H9 (cell line): ENCODE data around the gene CSNK1A1. TPM values are rescaled to one million over a fixed set of nuclear protein-coding genes. Genes with fewer than 3 reads are reported as not detected.

Source experiments
- DNase-seq: peaks from one replicate; pipeline ENCODE4 v3.0.0-alpha.2; 2017
- H2AFZ ChIP-seq: one replicate; pipeline ENCODE4 v1.6.1; 2013; ENCODE audit warnings: mild to moderate bottlenecking, low read length, control low read depth, moderate library complexity
- H2AK5ac ChIP-seq: 2 replicates; pipeline ENCODE4 v1.6.1; 2013; ENCODE audit warnings: low read length, control low read depth, mixed read lengths; ENCODE audit not compliant: insufficient read length
- H2BK120ac ChIP-seq: one replicate; pipeline ENCODE4 v1.6.1; 2013; ENCODE audit warnings: low read depth, mild to moderate bottlenecking, low read length, control low read depth, inconsistent platforms; ENCODE audit not compliant: poor library complexity, severe bottlenecking
- H2BK12ac ChIP-seq: 2 replicates; pipeline ENCODE4 v1.6.1; 2013; ENCODE audit warnings: low read length, control low read depth, mixed read lengths, low read depth; ENCODE audit not compliant: insufficient read length
- H2BK15ac ChIP-seq: 2 replicates; pipeline ENCODE4 v1.6.1; 2013; ENCODE audit warnings: low read depth, low read length, control low read depth
- H2BK20ac ChIP-seq: one replicate; pipeline ENCODE4 v1.6.1; 2013; ENCODE audit warnings: low read depth, mild to moderate bottlenecking, low read length, control low read depth, inconsistent platforms; ENCODE audit not compliant: poor library complexity, severe bottlenecking
- H2BK5ac ChIP-seq: 2 replicates; pipeline ENCODE4 v1.6.1; 2013; ENCODE audit warnings: low read length, control low read depth, mixed read lengths; ENCODE audit not compliant: insufficient read length
- H3K14ac ChIP-seq: 2 replicates; pipeline ENCODE4 v1.6.1; 2013; ENCODE audit warnings: low read length, control low read depth; ENCODE audit not compliant: insufficient read depth
- H3K18ac ChIP-seq: 2 replicates; pipeline ENCODE4 v1.6.1; 2013; ENCODE audit warnings: low read depth, mild to moderate bottlenecking, mixed read lengths, low read length, control low read depth; ENCODE audit not compliant: insufficient read length
- H3K23ac ChIP-seq: 2 replicates; pipeline ENCODE4 v1.6.1; 2013; ENCODE audit warnings: low read length, control low read depth, mixed read lengths, low read depth; ENCODE audit not compliant: insufficient read length
- H3K23me2 ChIP-seq: 2 replicates; pipeline ENCODE4 v1.6.1; 2013; ENCODE audit warnings: low read depth, mild to moderate bottlenecking, mixed read lengths, low read length, control low read depth; ENCODE audit not compliant: insufficient read length, poor library complexity, severe bottlenecking
- H3K27ac ChIP-seq: 2 replicates; pipeline ENCODE4 v1.5.1; 2013; ENCODE audit warnings: low read length, control low read depth, mixed read lengths, low read depth; ENCODE audit not compliant: insufficient read length
- H3K27me3 ChIP-seq: 2 replicates; pipeline ENCODE4 v1.6.1; 2013; ENCODE audit warnings: low read length, control low read depth, inconsistent platforms; ENCODE audit not compliant: insufficient read depth
- H3K4ac ChIP-seq: 2 replicates; pipeline ENCODE4 v1.6.1; 2013; ENCODE audit warnings: low read depth, mild to moderate bottlenecking, control low read depth, inconsistent platforms, low read length, moderate library complexity
- H3K4me1 ChIP-seq: 2 replicates; pipeline ENCODE4 v1.6.1; 2013; ENCODE audit warnings: low read length, control low read depth, inconsistent platforms; ENCODE audit not compliant: insufficient read depth
- H3K4me2 ChIP-seq: 2 replicates; pipeline ENCODE4 v1.6.1; 2013; ENCODE audit warnings: low read length, control low read depth, mixed read lengths; ENCODE audit not compliant: insufficient read length, insufficient read depth
- H3K56ac ChIP-seq: 2 replicates; pipeline ENCODE4 v1.6.1; 2013; ENCODE audit warnings: low read depth, mild to moderate bottlenecking, mixed read lengths, low read length, control low read depth; ENCODE audit not compliant: insufficient read length
- H3K79me1 ChIP-seq: 2 replicates; pipeline ENCODE4 v1.6.1; 2013; ENCODE audit warnings: low read depth, mild to moderate bottlenecking, moderate library complexity, low read length, control low read depth, inconsistent platforms; ENCODE audit not compliant: insufficient read depth, poor library complexity, severe bottlenecking
- H3K79me2 ChIP-seq: 2 replicates; pipeline ENCODE4 v1.6.1; 2013; ENCODE audit warnings: low read length, control low read depth, inconsistent platforms; ENCODE audit not compliant: insufficient read depth
- H3K9ac ChIP-seq: 2 replicates; pipeline ENCODE4 v1.6.1; 2013; ENCODE audit warnings: low read length, control low read depth, mixed read lengths; ENCODE audit not compliant: insufficient read length; ENCODE audit errors: extremely low read depth
- H3K9me3 ChIP-seq: one replicate; pipeline ENCODE4 v1.6.1; 2013; ENCODE audit warnings: low read depth, low read length, inconsistent platforms; ENCODE audit not compliant: control insufficient read depth
- H3T11ph ChIP-seq: one replicate; pipeline ENCODE4 v1.6.1; 2013; ENCODE audit warnings: mild to moderate bottlenecking, low read length, control low read depth, inconsistent platforms
- H4K20me1 ChIP-seq: one replicate; pipeline ENCODE4 v1.6.1; 2013; ENCODE audit not compliant: control insufficient read depth, insufficient read length, insufficient read depth
- H4K5ac ChIP-seq: 2 replicates; pipeline ENCODE4 v1.6.1; 2013; ENCODE audit warnings: low read depth, mild to moderate bottlenecking, mixed read lengths, low read length, control low read depth; ENCODE audit not compliant: insufficient read length
- H4K8ac ChIP-seq: replicated peaks from 2 replicates; pipeline ENCODE4 v1.6.1; 2013; ENCODE audit warnings: low read length, control low read depth, mixed read lengths, low read depth; ENCODE audit not compliant: insufficient read length
- H4K91ac ChIP-seq: 2 replicates; pipeline ENCODE4 v1.6.1; 2013; ENCODE audit warnings: low read depth, mild to moderate bottlenecking, moderate library complexity, mixed read lengths, low read length, control low read depth; ENCODE audit not compliant: insufficient read length
- H3K27ac Mint-ChIP-seq, 3 experiments: 2 replicates in 2 of 3; 3 replicates in 1 of 3; pipeline ENCODE4 v1.8.0; 2020 to 2021; ENCODE audit warnings: mixed read lengths in 3 of 3, mild to moderate bottlenecking in 1 of 3, moderate library complexity in 1 of 3
- H3K27me3 Mint-ChIP-seq: 2 replicates; pipeline ENCODE4 v1.8.0; 2021; ENCODE audit warnings: low read depth, mild to moderate bottlenecking, moderate library complexity, mixed read lengths
- H3K36me3 Mint-ChIP-seq, 3 experiments: 2 replicates in 2 of 3; 3 replicates in 1 of 3; pipeline ENCODE4 v1.8.0; 2020 to 2021; ENCODE audit warnings: low read depth in 3 of 3, mixed read lengths in 3 of 3; ENCODE audit not compliant: insufficient read depth in 1 of 3
- H3K4me1 Mint-ChIP-seq, 2 experiments: 2 replicates each; pipeline ENCODE4 v1.8.0; 2020; ENCODE audit warnings: mixed read lengths in 2 of 2
- H3K4me3 Mint-ChIP-seq, 2 experiments: 2 replicates in 1 of 2; 3 replicates in 1 of 2; pipeline ENCODE4 v1.8.0; 2020 to 2021; ENCODE audit warnings: mild to moderate bottlenecking in 2 of 2, mixed read lengths in 2 of 2, moderate library complexity in 1 of 2
- H3K9me3 Mint-ChIP-seq, 2 experiments: 2 replicates in 1 of 2; 3 replicates in 1 of 2; pipeline ENCODE4 v1.8.0; 2020; ENCODE audit warnings: mild to moderate bottlenecking in 2 of 2, mixed read lengths in 2 of 2, moderate library complexity in 1 of 2
- WGBS: extraction: QIAGEN DNeasy Blood & Tissue Kit; methylation state at CpG from one replicate; pipeline ENCODE4 v1.1.7; 2013; ENCODE audit warnings: missing lambda C conversion rate, low lambda C conversion rate, mixed read lengths; ENCODE audit not compliant: insufficient read length; ENCODE audit errors: extremely low coverage; 5-methylcytosine and 5-hydroxymethylcytosine counted together
- total RNA-seq: library from RNA; stranded (reverse); gene quantifications from 2 replicates; pipeline ENCODE4 v1.2.1, GENCODE V29; 2021
- TF ChIP-seq, protein P1 (sequence below): fragments of 200-600 bp; sonication (generic); conservative IDR thresholded peaks from 3 replicates; pipeline ENCODE4 v1.8.0; 2021; ENCODE audit warnings: antibody characterized with exemption, mild to moderate bottlenecking

CSNK1A1 gene
- total RNA-seq, 1 experiment from 2014 or later, result 310 TPM

GRCh38 chr5:149470942-149471341 lies 80.3 kb downstream of the CSNK1A1 start:
- WGBS, result no CpG with 5 or more reads among the region's 6 CpGs
- no peaks in the 10 kb centered on the region for H3K27me3 Mint-ChIP-seq

More at GRCh38 chr5:149470942-149471341, 80.3 kb downstream of the CSNK1A1 start:
- Histone ChIP-seq H2AK5ac (no peak overlapping the region), H4K5ac (no peak overlapping the region), H3K27me3 (no peaks in the 10 kb centered on the region), H3K4me1 (no peaks in the 10 kb centered on the region), H2BK120ac (no peak overlapping the region), H3K79me2 (no peaks in the 10 kb centered on the region), H3K9me3 (no peaks in the 10 kb centered on the region), H2BK5ac (no peak overlapping the region), H3K56ac (no peak overlapping the region), H2BK20ac (no peak overlapping the region), H2AFZ (no peak overlapping the region), H3K23ac (no peak overlapping the region), H3K27ac (no peak overlapping the region), H2BK12ac (no peak overlapping the region), H4K8ac (no peak overlapping the region), H3K4ac (no peak overlapping the region), H3K9ac (no peak overlapping the region), H3K18ac (no peak overlapping the region), H3K14ac (no peak overlapping the region), H3K23me2 (no peaks in the 10 kb centered on the region), H3K79me1 (no peaks in the 10 kb centered on the region), H4K20me1 (no peaks in the 10 kb centered on the region), H2BK15ac (no peak overlapping the region), H3K4me2 (no peak overlapping the region), H3T11ph (no peak overlapping the region), H4K91ac (no peak overlapping the region)
- no peak for DNase-seq
- Mint-ChIP-seq H3K36me3 (no peaks in the 10 kb centered on the region), H3K4me3 (no peak overlapping the region), H3K27ac (peak overlapping the region in 1 of 3 experiments; percentile 66; a peak in 1 of 7 replicates), H3K4me1 (peaks cover 12 to 17% of the 10 kb centered on the region in 2 experiments), H3K9me3 (no peaks in the 10 kb centered on the region)
- TF ChIP-seq, protein P1, sequence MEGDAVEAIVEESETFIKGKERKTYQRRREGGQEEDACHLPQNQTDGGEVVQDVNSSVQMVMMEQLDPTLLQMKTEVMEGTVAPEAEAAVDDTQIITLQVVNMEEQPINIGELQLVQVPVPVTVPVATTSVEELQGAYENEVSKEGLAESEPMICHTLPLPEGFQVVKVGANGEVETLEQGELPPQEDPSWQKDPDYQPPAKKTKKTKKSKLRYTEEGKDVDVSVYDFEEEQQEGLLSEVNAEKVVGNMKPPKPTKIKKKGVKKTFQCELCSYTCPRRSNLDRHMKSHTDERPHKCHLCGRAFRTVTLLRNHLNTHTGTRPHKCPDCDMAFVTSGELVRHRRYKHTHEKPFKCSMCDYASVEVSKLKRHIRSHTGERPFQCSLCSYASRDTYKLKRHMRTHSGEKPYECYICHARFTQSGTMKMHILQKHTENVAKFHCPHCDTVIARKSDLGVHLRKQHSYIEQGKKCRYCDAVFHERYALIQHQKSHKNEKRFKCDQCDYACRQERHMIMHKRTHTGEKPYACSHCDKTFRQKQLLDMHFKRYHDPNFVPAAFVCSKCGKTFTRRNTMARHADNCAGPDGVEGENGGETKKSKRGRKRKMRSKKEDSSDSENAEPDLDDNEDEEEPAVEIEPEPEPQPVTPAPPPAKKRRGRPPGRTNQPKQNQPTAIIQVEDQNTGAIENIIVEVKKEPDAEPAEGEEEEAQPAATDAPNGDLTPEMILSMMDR, result no peak
